GM12874 (cell line): Measurements from ENCODE around the gene ZC3H14.

ENCODE experiments used
- CTCF ChIP-seq: IDR thresholded peaks from 2 replicates; pipeline ENCODE4 v1.5.1; 2011; ENCODE audit warnings: low read depth, mild to moderate bottlenecking, control low read depth, low read length, moderate library complexity; ENCODE audit not compliant: insufficient read depth

The ZC3H14 gene

GRCh38 chr14:88576222-88576621 is 13.4 kb downstream of the ZC3H14 start:
- no peak for TF ChIP-seq CTCF

GRCh38 chr14:88584451-88584850 is 21.6 kb downstream of the ZC3H14 start:
- TF ChIP-seq CTCF: no peak

GRCh38 chr14:88588081-88588480 is 25.2 kb downstream of the ZC3H14 start:
- no peak for TF ChIP-seq CTCF

- no peak for TF ChIP-seq CTCF
These were observed 27.3 kb downstream of the ZC3H14 start for GRCh38 chr14:88590173-88590572.

- TF ChIP-seq CTCF: no peak
These were observed 29.2 kb downstream of the ZC3H14 start for GRCh38 chr14:88592031-88592430.

GRCh38 chr14:88597038-88597437 is 34.2 kb downstream of the ZC3H14 start:
- TF ChIP-seq CTCF: no peak

- no peak for TF ChIP-seq CTCF
These were observed 34.8 kb downstream of the ZC3H14 start for GRCh38 chr14:88597601-88598000.
